B cell (primary cell): ENCODE results near the gene ATG4B. TPM values are rescaled to one million over a fixed set of nuclear protein-coding genes. Genes with fewer than 3 reads are reported as not detected.

Experiments
- ATAC-seq: fragments of 200-7000 bp; cut with Tn5 transposase; one replicate; pipeline ENCODE4 v1.10.0; 2021; ENCODE audit warnings: low read depth, mild to moderate bottlenecking, moderate number of reproducible peaks, moderate library complexity
- CTCF ChIA-PET: fragments of 350-600 bp; sonication (Branson Sonifier 250); formaldehyde crosslinking; loops from one replicate; lab custom pipeline; 2021; ENCODE audit warnings: antibody characterized with exemption, inconsistent platforms; lab: Charles Lee
- POLR2A ChIA-PET: fragments of 350-600 bp; sonication (Branson Sonifier 250); formaldehyde crosslinking; loops from one replicate; lab custom pipeline; 2021; ENCODE audit warnings: antibody characterized with exemption; lab: Charles Lee
- DNase-seq: peaks from one replicate; pipeline ENCODE4 v3.0.0; 2013
- H2AFZ ChIP-seq: 2 replicates; pipeline ENCODE4 v1.6.1; 2012; ENCODE audit warnings: mild to moderate bottlenecking, low read depth, low read length; ENCODE audit not compliant: insufficient read depth, poor library complexity, severe bottlenecking
- H3K27ac ChIP-seq, 2 donors: 1 replicate in 1 of 2; 2 replicates in 1 of 2; pipeline ENCODE4 v1.5.1; 2012 to 2013; ENCODE audit warnings: low read length in 2 of 2, mild to moderate bottlenecking in 2 of 2, moderate library complexity in 1 of 2
- H3K27me3 ChIP-seq, 4 experiments: fragments of 200-600 bp in 1 of 4; sonication (generic) in 1 of 4; replicated peaks in 1 of 4; 1 replicate in 2 of 4; 2 replicates in 2 of 4; pipeline versions ENCODE4 v1.6.1 to v1.7.0; 2013 to 2016; ENCODE audit warnings: low read length in 3 of 4, mild to moderate bottlenecking in 2 of 4, mixed read lengths in 1 of 4, moderate library complexity in 1 of 4; ENCODE audit not compliant: insufficient read depth in 4 of 4, control insufficient read depth in 3 of 4; ENCODE audit errors: control extremely low read depth in 1 of 4
- H3K36me3 ChIP-seq, 2 experiments: replicated peaks in 1 of 2; 1 replicate in 1 of 2; 2 replicates in 1 of 2; pipeline versions ENCODE4 v1.6.1 to v1.7.1; 2013; ENCODE audit warnings: low read length in 1 of 2; ENCODE audit not compliant: insufficient read depth in 2 of 2, control insufficient read depth in 1 of 2; ENCODE audit errors: control extremely low read depth in 1 of 2, extremely low read depth in 1 of 2
- H3K4me1 ChIP-seq, 2 donors: fragments of 200-600 bp in 1 of 2; sonication (generic) in 1 of 2; 1 replicate in 1 of 2; 2 replicates in 1 of 2; pipeline versions ENCODE4 v1.5.1 to v1.6.1; 2013 to 2017; ENCODE audit warnings: low read length in 2 of 2; ENCODE audit not compliant: control insufficient read depth in 2 of 2, insufficient read depth in 2 of 2
- H3K4me2 ChIP-seq: replicated peaks from 2 replicates; pipeline ENCODE3; 2012; ENCODE audit warnings: mild to moderate bottlenecking, low read depth, low read length; ENCODE audit not compliant: poor library complexity, severe bottlenecking
- H3K4me3 ChIP-seq, 5 experiments: fragments of 200-600 bp in 1 of 5; sonication (generic) in 1 of 5; 1 replicate in 3 of 5; 2 replicates in 2 of 5; pipeline versions ENCODE4 v1.5.1 to v1.7.0; 2011 to 2016; ENCODE audit warnings: low read length in 4 of 5, mild to moderate bottlenecking in 4 of 5, low read depth in 2 of 5, control low read depth in 1 of 5, moderate library complexity in 1 of 5; ENCODE audit not compliant: insufficient read depth in 1 of 5; ENCODE audit errors: control extremely low read depth in 1 of 5, extremely low read depth in 1 of 5
- H3K79me2 ChIP-seq: fragments of 200-600 bp; sonication (generic); one replicate; pipeline ENCODE4 v1.6.0; 2016; ENCODE audit warnings: low read length; ENCODE audit not compliant: control insufficient read depth, insufficient read depth
- H3K9ac ChIP-seq: fragments of 200-600 bp; sonication (generic); 2 replicates; pipeline ENCODE4 v1.6.1; 2017; ENCODE audit warnings: mild to moderate bottlenecking, low read length, moderate library complexity
- H3K9me3 ChIP-seq, 3 donors: one replicate each; pipeline versions ENCODE4 v1.6.1 to v1.7.1; 2013; ENCODE audit warnings: low read length in 2 of 3; ENCODE audit not compliant: control insufficient read depth in 2 of 3, insufficient read depth in 1 of 3; ENCODE audit errors: control extremely low read depth in 1 of 3
- H4K20me1 ChIP-seq: 2 replicates; pipeline ENCODE4 v1.6.0; 2012; ENCODE audit warnings: mild to moderate bottlenecking, low read length; ENCODE audit not compliant: insufficient read depth, control insufficient read depth, poor library complexity, severe bottlenecking
- H3K27ac Mint-ChIP-seq: one replicate; pipeline ENCODE4 v1.8.0; 2021; ENCODE audit warnings: mixed read lengths
- H3K27me3 Mint-ChIP-seq: one replicate; pipeline ENCODE4 v1.8.0; 2021; ENCODE audit warnings: mixed read lengths
- H3K4me1 Mint-ChIP-seq: one replicate; pipeline ENCODE4 v1.8.0; 2021; ENCODE audit warnings: mixed read lengths
- H3K4me3 Mint-ChIP-seq: one replicate; pipeline ENCODE4 v1.8.0; 2021; ENCODE audit warnings: mixed read lengths
- H3K9me3 Mint-ChIP-seq: one replicate; pipeline ENCODE4 v1.8.0; 2022; ENCODE audit warnings: mixed read lengths; ENCODE audit not compliant: insufficient read depth
- EZH2 ChIP-seq: IDR thresholded peaks from 2 replicates; pipeline ENCODE4 v1.6.1; 2012; ENCODE audit warnings: borderline replicate concordance, low read depth, mild to moderate bottlenecking, moderate library complexity, low read length; ENCODE audit not compliant: insufficient read depth, poor library complexity, severe bottlenecking
- WGBS: methylation state at CpG from one replicate; pipeline ENCODE4 v1.1.5; 2013; ENCODE audit warnings: missing lambda C conversion rate; ENCODE audit not compliant: insufficient coverage; 5-methylcytosine and 5-hydroxymethylcytosine counted together
- intact Hi-C: fragments of 100-400 bp; cut with micrococcal nuclease; formaldehyde crosslinking; loops from one replicate; pipeline ENCODE4 v1.10.0; 2022
- polyA plus RNA-seq: library from polyadenylated mRNA; depleted of rRNA; stranded (reverse); fragments of >200 nt; gene quantifications from 2 replicates; pipeline ENCODE4 v1.2.3, GENCODE V29; 2012
- total RNA-seq, 2 donors: library from RNA; stranded (reverse); fragments of 120-200 nt in 1 of 2; gene quantifications; 1 replicate in 1 of 2; 2 replicates in 1 of 2; pipeline versions ENCODE4 v1.2.3 to v1.2.4, GENCODE V29; 2013 to 2022
- TF ChIP-seq, protein P1 (sequence below): fragments of 200-600 bp; IDR thresholded peaks from one replicate; pipeline ENCODE4 v1.8.0; 2022; ENCODE audit warnings: antibody characterized with exemption, mild to moderate bottlenecking

Gene ATG4B
- total and polyA plus RNA-seq, 2 donors (not counting 1 experiment from before 2014, with no cell fraction given) = 130 TPM

- intact Hi-C loops = no loop called here
- Histone ChIP-seq H3K4me2 (no peak overlapping the region), H4K20me1 (peaks cover 86% of the 10 kb centered on the region), H3K9me3 (no peaks in the 10 kb centered on the region), H3K4me1 (no peaks in the 10 kb centered on the region), H3K4me3 (no peak overlapping the region), H3K27me3 (no peaks in the 10 kb centered on the region), H3K9ac (no peak overlapping the region), H3K27ac (no peak overlapping the region), H2AFZ (no peak overlapping the region), H3K36me3 (peaks cover 0 to 14% of the 10 kb centered on the region in 2 experiments), H3K79me2 (peaks cover 83% of the 10 kb centered on the region)
- ChIA-PET POLR2A (interaction anchor here (0.6 kb wide), 1 partner anchor 383 kb away, joined by 3 read pairs; no protein-coding TSS in a partner anchor), CTCF (interaction anchor here (0.6 to 1.8 kb wide), 3 partner anchors 12 to 581 kb away, joined by 3 to 5 read pairs (median 3); no protein-coding TSS in a partner anchor)
- H3K9me3 Mint-ChIP-seq = no peaks in the 10 kb centered on the region
- DNase-seq = no peak
- H3K4me3 Mint-ChIP-seq = no peak overlapping the region
- no peaks in the 10 kb centered on the region for H3K27me3 Mint-ChIP-seq
- TF ChIP-seq, protein P1, sequence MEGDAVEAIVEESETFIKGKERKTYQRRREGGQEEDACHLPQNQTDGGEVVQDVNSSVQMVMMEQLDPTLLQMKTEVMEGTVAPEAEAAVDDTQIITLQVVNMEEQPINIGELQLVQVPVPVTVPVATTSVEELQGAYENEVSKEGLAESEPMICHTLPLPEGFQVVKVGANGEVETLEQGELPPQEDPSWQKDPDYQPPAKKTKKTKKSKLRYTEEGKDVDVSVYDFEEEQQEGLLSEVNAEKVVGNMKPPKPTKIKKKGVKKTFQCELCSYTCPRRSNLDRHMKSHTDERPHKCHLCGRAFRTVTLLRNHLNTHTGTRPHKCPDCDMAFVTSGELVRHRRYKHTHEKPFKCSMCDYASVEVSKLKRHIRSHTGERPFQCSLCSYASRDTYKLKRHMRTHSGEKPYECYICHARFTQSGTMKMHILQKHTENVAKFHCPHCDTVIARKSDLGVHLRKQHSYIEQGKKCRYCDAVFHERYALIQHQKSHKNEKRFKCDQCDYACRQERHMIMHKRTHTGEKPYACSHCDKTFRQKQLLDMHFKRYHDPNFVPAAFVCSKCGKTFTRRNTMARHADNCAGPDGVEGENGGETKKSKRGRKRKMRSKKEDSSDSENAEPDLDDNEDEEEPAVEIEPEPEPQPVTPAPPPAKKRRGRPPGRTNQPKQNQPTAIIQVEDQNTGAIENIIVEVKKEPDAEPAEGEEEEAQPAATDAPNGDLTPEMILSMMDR = no peak
- TF ChIP-seq EZH2 = no peak
- 98% methylated on average over 9 of the region's 14 CpGs for WGBS
- H3K27ac Mint-ChIP-seq = no peak overlapping the region
- H3K4me1 Mint-ChIP-seq = peaks cover 15% of the 10 kb centered on the region
- no peak for ATAC-seq
Observed at GRCh38 chr2:241645915-241646645, 8.6 kb downstream of the ATG4B start.

DNA sequence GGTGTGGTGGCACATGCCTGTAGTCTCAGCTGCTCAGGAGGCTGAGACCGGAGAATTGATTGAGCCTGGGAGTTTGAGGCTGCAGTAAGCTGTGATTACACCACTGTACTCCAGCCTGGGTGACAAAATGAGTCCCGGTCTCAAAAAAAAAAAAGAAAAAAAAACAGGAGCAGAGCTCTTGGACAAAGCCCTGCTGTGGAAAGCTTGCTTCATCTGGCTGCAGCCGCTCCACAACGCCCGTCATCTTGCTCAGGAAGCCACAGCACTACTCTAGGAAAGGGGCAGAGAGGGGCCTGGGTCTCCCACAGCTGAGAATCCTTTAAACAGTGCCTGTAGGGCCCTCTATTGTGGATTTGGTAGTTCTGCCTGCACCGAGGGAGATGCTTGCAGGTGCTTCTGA is 11.0 kb downstream of the ATG4B start:
- peaks cover 78% of the 10 kb centered on the region for H3K79me2 ChIP-seq
- H3K4me3 ChIP-seq = no peak overlapping the region
- H2AFZ ChIP-seq = no peak overlapping the region
- ATAC-seq (no peak), DNase-seq (no peak)
- H3K4me1 Mint-ChIP-seq = peaks cover 5% of the 10 kb centered on the region
- H3K9ac ChIP-seq = no peak overlapping the region
- H3K9me3 ChIP-seq = no peaks in the 10 kb centered on the region
- H3K27ac Mint-ChIP-seq = no peak overlapping the region
- H3K27me3 Mint-ChIP-seq = no peaks in the 10 kb centered on the region
- ChIA-PET POLR2A (no interaction called here), CTCF (no interaction called here)
- no peaks in the 10 kb centered on the region for H3K4me1 ChIP-seq
- H3K9me3 Mint-ChIP-seq = no peaks in the 10 kb centered on the region
- 93% methylated on average over 6 of the region's 6 CpGs for WGBS
- intact Hi-C loops = no loop called here
- H4K20me1 ChIP-seq = peaks cover 72% of the 10 kb centered on the region
- peaks cover 0 to 32% of the 10 kb centered on the region in 2 experiments for H3K36me3 ChIP-seq
- no peak overlapping the region for H3K4me3 Mint-ChIP-seq
- no peak for TF ChIP-seq EZH2
- TF ChIP-seq, protein P1 = no peak
- H3K27ac ChIP-seq = no peak overlapping the region
- no peak overlapping the region for H3K4me2 ChIP-seq
- no peaks in the 10 kb centered on the region for H3K27me3 ChIP-seq
